Uterus (tissue), 2 donors: ENCODE measurements around the gene ARHGAP15.

Experiments used
- POLR2A ChIP-seq, 2 donors: fragments of 450-650 bp; IDR thresholded peaks; one replicate each; pipeline ENCODE4 v1.6.1; 2016; ENCODE audit warnings: antibody characterized with exemption in 2 of 2, mild to moderate bottlenecking in 1 of 2, moderate library complexity in 1 of 2
- TF ChIP-seq, protein P1 (sequence below), 4 experiments: fragments of 200-600 bp in 2 of 4; fragments of 450-650 bp in 2 of 4; sonication (generic) in 2 of 4; IDR thresholded peaks; one replicate each; pipeline ENCODE4 v1.5.1; 2016 to 2019; ENCODE audit warnings: antibody characterized with exemption in 4 of 4, mild to moderate bottlenecking in 2 of 4, moderate library complexity in 1 of 4

DNA sequence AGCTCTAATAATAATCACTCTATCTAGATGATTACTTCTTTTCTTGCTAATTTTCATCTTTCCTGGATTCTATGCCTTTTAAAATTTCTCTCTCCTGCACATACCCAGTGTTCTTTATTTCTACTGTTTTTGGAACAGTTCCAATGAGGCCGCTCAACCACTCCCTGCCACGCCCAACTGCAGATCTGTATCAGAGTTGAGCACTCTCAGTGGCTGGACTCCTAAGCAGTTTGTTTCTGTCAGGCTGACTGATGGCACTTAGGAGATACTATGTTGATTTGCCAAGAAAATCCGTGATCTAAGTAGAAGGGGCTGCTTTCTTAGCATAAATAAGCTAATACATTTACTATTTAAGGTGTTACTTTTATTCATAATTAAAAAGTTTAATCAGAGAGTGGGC is 192.8 kb downstream of the ARHGAP15 start:
- TF ChIP-seq POLR2A (IDR thresholded peaks at IDR 0.05), result no peak
- TF ChIP-seq, protein P1, sequence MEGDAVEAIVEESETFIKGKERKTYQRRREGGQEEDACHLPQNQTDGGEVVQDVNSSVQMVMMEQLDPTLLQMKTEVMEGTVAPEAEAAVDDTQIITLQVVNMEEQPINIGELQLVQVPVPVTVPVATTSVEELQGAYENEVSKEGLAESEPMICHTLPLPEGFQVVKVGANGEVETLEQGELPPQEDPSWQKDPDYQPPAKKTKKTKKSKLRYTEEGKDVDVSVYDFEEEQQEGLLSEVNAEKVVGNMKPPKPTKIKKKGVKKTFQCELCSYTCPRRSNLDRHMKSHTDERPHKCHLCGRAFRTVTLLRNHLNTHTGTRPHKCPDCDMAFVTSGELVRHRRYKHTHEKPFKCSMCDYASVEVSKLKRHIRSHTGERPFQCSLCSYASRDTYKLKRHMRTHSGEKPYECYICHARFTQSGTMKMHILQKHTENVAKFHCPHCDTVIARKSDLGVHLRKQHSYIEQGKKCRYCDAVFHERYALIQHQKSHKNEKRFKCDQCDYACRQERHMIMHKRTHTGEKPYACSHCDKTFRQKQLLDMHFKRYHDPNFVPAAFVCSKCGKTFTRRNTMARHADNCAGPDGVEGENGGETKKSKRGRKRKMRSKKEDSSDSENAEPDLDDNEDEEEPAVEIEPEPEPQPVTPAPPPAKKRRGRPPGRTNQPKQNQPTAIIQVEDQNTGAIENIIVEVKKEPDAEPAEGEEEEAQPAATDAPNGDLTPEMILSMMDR (IDR thresholded peaks at IDR 0.05), result no peak
